ENCODE results near the gene LPAR1.

Gene LPAR1

GRCh38 chr9:110892689-110893088 is 145.6 kb downstream of the LPAR1 start:
- intact Hi-C loops (cut with DNase I; ENCODE audit: low total_unique reads), result no loop called here
- Histone ChIP-seq H3K36me3 (no peaks in the 10 kb centered on the region), H3K4me3 (no peak overlapping the region), H3K27me3 (no peaks in the 10 kb centered on the region), H3K4me1 (peaks cover 0 to 48% (median 16%) of the 10 kb centered on the region in 4 donors), H3K9me3 (no peaks in the 10 kb centered on the region), H3K27ac (peak overlapping the region in 1 of 2 donors; percentile 22)
- TF ChIP-seq, protein P1, sequence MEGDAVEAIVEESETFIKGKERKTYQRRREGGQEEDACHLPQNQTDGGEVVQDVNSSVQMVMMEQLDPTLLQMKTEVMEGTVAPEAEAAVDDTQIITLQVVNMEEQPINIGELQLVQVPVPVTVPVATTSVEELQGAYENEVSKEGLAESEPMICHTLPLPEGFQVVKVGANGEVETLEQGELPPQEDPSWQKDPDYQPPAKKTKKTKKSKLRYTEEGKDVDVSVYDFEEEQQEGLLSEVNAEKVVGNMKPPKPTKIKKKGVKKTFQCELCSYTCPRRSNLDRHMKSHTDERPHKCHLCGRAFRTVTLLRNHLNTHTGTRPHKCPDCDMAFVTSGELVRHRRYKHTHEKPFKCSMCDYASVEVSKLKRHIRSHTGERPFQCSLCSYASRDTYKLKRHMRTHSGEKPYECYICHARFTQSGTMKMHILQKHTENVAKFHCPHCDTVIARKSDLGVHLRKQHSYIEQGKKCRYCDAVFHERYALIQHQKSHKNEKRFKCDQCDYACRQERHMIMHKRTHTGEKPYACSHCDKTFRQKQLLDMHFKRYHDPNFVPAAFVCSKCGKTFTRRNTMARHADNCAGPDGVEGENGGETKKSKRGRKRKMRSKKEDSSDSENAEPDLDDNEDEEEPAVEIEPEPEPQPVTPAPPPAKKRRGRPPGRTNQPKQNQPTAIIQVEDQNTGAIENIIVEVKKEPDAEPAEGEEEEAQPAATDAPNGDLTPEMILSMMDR (IDR thresholded peaks at IDR 0.05), result no peak
- no peak for DNase-seq

DNA sequence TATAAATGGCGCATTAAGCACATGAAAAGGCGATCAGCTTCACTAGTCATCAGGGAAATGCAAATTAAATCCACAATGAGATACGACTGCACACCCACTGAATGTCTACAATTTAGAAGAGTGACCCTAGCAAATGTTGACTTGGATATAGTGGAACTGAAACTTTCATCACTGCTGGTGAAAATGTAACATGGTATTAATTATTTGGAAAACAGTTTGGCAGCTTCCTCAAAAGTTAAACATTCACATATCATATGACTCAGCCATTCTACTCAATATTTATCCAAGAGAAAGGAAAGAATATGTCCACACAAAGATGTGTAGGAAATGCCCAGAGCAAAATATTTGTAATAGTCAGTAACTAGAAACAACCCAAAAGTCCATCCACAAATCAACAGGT is 146.5 kb downstream of the LPAR1 start:
- no peak for DNase-seq
- TF ChIP-seq, protein P1 (IDR thresholded peaks at IDR 0.05), result no peak
- peaks cover 0 to 48% (median 11%) of the 10 kb centered on the region in 4 donors for H3K4me1 ChIP-seq
- no peaks in the 10 kb centered on the region for H3K9me3 ChIP-seq
- no peaks in the 10 kb centered on the region for H3K36me3 ChIP-seq
- peak overlapping the region in 1 of 2 donors; percentile 22 for H3K27ac ChIP-seq
- no peaks in the 10 kb centered on the region for H3K27me3 ChIP-seq
- H3K4me3 ChIP-seq, result no peak overlapping the region
- intact Hi-C loops (cut with DNase I; ENCODE audit: low total_unique reads), result no loop called here

- Histone ChIP-seq H3K4me1 (peaks cover 0 to 48% (median 7%) of the 10 kb centered on the region in 4 donors), H3K36me3 (no peaks in the 10 kb centered on the region), H3K4me3 (no peak overlapping the region), H3K27ac (peak overlapping the region in 1 of 2 donors; percentile 26), H3K9me3 (no peaks in the 10 kb centered on the region), H3K27me3 (no peaks in the 10 kb centered on the region)
- TF ChIP-seq, protein P1 (IDR thresholded peaks at IDR 0.05), result no peak
- intact Hi-C loops (cut with DNase I; ENCODE audit: low total_unique reads), result no loop called here
- DNase-seq, result no peak
Measured at GRCh38 chr9:110890416-110890815, 147.9 kb downstream of the LPAR1 start.

DNA sequence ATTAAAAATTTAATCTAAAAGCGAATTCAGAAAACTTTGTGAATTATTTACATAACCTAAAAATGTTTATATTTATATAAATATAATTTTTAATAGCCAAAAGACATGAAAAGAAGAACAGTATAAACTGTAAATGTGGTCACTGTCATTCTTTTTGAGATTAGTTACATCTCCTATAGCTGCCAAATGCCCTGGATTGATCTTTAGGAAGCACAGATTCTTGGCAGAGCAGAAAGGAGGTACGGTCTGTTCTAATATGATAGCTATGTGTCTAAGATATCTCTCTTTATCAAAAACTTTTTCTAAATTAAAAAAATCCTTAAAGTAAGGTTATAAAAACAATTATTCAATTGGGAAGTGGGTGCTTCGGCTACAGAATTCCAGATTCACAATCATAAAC is 151.0 kb downstream of the LPAR1 start:
- DNase-seq, result no peak
- intact Hi-C loops (cut with DNase I; ENCODE audit: low total_unique reads), result no loop called here
- H3K9me3 ChIP-seq, result no peaks in the 10 kb centered on the region
- H3K4me1 ChIP-seq, result peaks cover 0 to 39% (median 2%) of the 10 kb centered on the region in 4 donors
- H3K4me3 ChIP-seq, result no peak overlapping the region
- peak overlapping the region in 1 of 2 donors; percentile 25 for H3K27ac ChIP-seq
- H3K36me3 ChIP-seq, result no peaks in the 10 kb centered on the region
- TF ChIP-seq, protein P1 (IDR thresholded peaks at IDR 0.05), result no peak
- H3K27me3 ChIP-seq, result no peaks in the 10 kb centered on the region

DNA sequence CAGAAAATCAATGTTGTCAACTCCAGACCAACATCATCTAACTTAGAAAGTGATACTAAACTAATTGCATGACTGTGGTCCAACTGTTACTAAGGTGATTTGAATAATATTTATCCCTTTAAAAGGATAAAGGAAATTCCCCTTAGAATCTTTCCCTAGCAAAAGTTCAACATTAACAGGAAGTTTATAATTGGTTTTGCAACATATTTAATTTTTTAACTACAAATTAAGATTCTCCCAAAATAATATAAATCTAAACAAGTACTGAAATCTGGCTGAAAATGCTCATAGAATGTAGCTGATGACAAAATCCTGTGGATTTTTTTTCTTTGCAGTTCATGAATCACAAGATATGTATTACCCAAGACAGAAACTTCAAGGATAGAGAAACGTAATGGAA is 151.4 kb downstream of the LPAR1 start:
- intact Hi-C loops (cut with DNase I; ENCODE audit: low total_unique reads), result no loop called here
- H3K9me3 ChIP-seq, result no peaks in the 10 kb centered on the region
- H3K4me3 ChIP-seq, result no peak overlapping the region
- H3K27ac ChIP-seq, result peak overlapping the region in 1 of 2 donors; percentile 25
- no peaks in the 10 kb centered on the region for H3K27me3 ChIP-seq
- DNase-seq, result no peak
- H3K4me1 ChIP-seq, result peaks cover 0 to 37% (median 2%) of the 10 kb centered on the region in 4 donors
- TF ChIP-seq, protein P1 (IDR thresholded peaks at IDR 0.05), result no peak
- H3K36me3 ChIP-seq, result no peaks in the 10 kb centered on the region

GRCh38 chr9:110880189-110880588 is 158.1 kb downstream of the LPAR1 start:
- no peak overlapping the region for H3K4me3 ChIP-seq
- DNase-seq, result no peak
- H3K27me3 ChIP-seq, result no peaks in the 10 kb centered on the region
- H3K4me1 ChIP-seq, result peaks cover 0 to 44% (median 0%) of the 10 kb centered on the region in 4 donors
- intact Hi-C loops (cut with DNase I; ENCODE audit: low total_unique reads), result no loop called here
- H3K9me3 ChIP-seq, result no peaks in the 10 kb centered on the region
- TF ChIP-seq, protein P1 (IDR thresholded peaks at IDR 0.05), result no peak
- H3K27ac ChIP-seq, result no peak overlapping the region
- H3K36me3 ChIP-seq, result peaks cover 0 to 3% (median 2%) of the 10 kb centered on the region in 3 donors

All from tibial artery (tissue), 4 donors.